Keratinocyte (primary cell): ENCODE results near the gene DZIP1L. TPM values are rescaled to one million over a fixed set of nuclear protein-coding genes. Genes with fewer than 3 reads are reported as not detected.

ENCODE experiments used
- DNase-seq: peaks from one replicate; pipeline ENCODE4 v3.0.0-alpha.2; 2011; ENCODE audit warnings: low read depth, missing footprints, low spot score
- FAIRE-seq: peaks from 2 replicates; lab custom pipeline; 2011; peaks lifted over from hg19 to GRCh38; lab: Jason Lieb, UNC
- H2AFZ ChIP-seq: 2 replicates; pipeline ENCODE4 v1.6.0; 2012; ENCODE audit warnings: low read length, control low read depth, inconsistent platforms; ENCODE audit not compliant: control insufficient read depth
- H3K27ac ChIP-seq: 2 replicates; pipeline ENCODE4 v1.5.1; 2011; ENCODE audit warnings: low read length; ENCODE audit not compliant: control insufficient read depth, insufficient read depth
- H3K27me3 ChIP-seq: 3 replicates; pipeline ENCODE4 v1.6.0; 2011; ENCODE audit warnings: low read length; ENCODE audit not compliant: control insufficient read depth, insufficient read depth; ENCODE audit errors: extremely low read depth
- H3K36me3 ChIP-seq, 2 experiments: 2 replicates in 1 of 2; 3 replicates in 1 of 2; pipeline ENCODE4 v1.5.1; 2011; ENCODE audit warnings: low read length in 2 of 2, mild to moderate bottlenecking in 1 of 2; ENCODE audit not compliant: control insufficient read depth in 2 of 2, insufficient read depth in 2 of 2; ENCODE audit errors: extremely low read depth in 1 of 2
- H3K4me1 ChIP-seq: 3 replicates; pipeline ENCODE4 v1.5.1; 2011; ENCODE audit warnings: low read length; ENCODE audit not compliant: control insufficient read depth, insufficient read depth; ENCODE audit errors: extremely low read depth
- H3K4me2 ChIP-seq: 3 replicates; pipeline ENCODE4 v1.6.0; 2011; ENCODE audit warnings: low read depth, low read length; ENCODE audit not compliant: control insufficient read depth, insufficient read depth; ENCODE audit errors: extremely low read depth
- H3K4me3 ChIP-seq, 3 experiments: fragments of 200-600 bp in 1 of 3; sonication (generic) in 1 of 3; 2 replicates in 2 of 3; 3 replicates in 1 of 3; pipeline ENCODE4 v1.5.1; 2011 to 2016; ENCODE audit warnings: low read length in 3 of 3, mild to moderate bottlenecking in 3 of 3, control low read depth in 2 of 3, inconsistent platforms in 1 of 3, low read depth in 1 of 3, mixed read lengths in 1 of 3, mixed run types in 1 of 3, moderate library complexity in 1 of 3; ENCODE audit not compliant: control insufficient read depth in 2 of 3, insufficient read depth in 2 of 3; ENCODE audit errors: extremely low read depth in 1 of 3
- H3K79me2 ChIP-seq: 2 replicates; pipeline ENCODE4 v1.6.0; 2012; ENCODE audit warnings: low read length; ENCODE audit not compliant: control insufficient read depth, insufficient read depth
- H3K9ac ChIP-seq: 3 replicates; pipeline ENCODE4 v1.6.0; 2011; ENCODE audit warnings: low read length; ENCODE audit not compliant: control insufficient read depth, insufficient read depth; ENCODE audit errors: extremely low read depth
- H3K9me1 ChIP-seq: 3 replicates; pipeline ENCODE4 v1.6.0; 2011; ENCODE audit warnings: low read length; ENCODE audit not compliant: control insufficient read depth, insufficient read depth; ENCODE audit errors: extremely low read depth
- H3K9me3 ChIP-seq: 2 replicates; pipeline ENCODE4 v1.5.1; 2012; ENCODE audit warnings: low read depth, low read length; ENCODE audit not compliant: control insufficient read depth
- H4K20me1 ChIP-seq: 3 replicates; pipeline ENCODE4 v1.6.0; 2011; ENCODE audit warnings: low read length; ENCODE audit not compliant: control insufficient read depth, insufficient read depth; ENCODE audit errors: extremely low read depth
- EZH2 ChIP-seq: IDR thresholded peaks from one replicate; pipeline ENCODE4 v1.6.1; 2012; ENCODE audit warnings: inconsistent platforms, mild to moderate bottlenecking, low read length, moderate library complexity
- dilution Hi-C: fragments of 300-500 bp; cut with MboI; formaldehyde crosslinking; loops from one replicate; pipeline ENCODE4 v1.7.0; 2020; ENCODE audit warnings: low sequenced_read_pairs; ENCODE audit not compliant: extremely low pct_ligation_motif_present
- polyA plus RNA-seq, 5 experiments: library from polyadenylated mRNA; depleted of rRNA in 3 of 5; stranded (reverse) in 3 of 5; stranded (forward) in 1 of 5; unstranded in 1 of 5; fragments of >200 nt; gene quantifications; 1 replicate in 1 of 5; 2 replicates in 3 of 5; 3 replicates in 1 of 5; pipeline versions ENCODE4 v1.2.1 to v1.2.3, GENCODE V29; 2011 to 2012; ENCODE audit warnings: missing spikeins in 2 of 5, low read depth in 1 of 5, low replicate concordance in 1 of 5
- TF ChIP-seq, protein P1 (sequence below), 3 experiments: IDR thresholded peaks in 1 of 3; conservative IDR thresholded peaks in 1 of 3; optimal IDR thresholded peaks in 1 of 3; 2 replicates in 2 of 3; 3 replicates in 1 of 3; pipeline versions ENCODE3 to v1.5.1; 2011; ENCODE audit warnings: low read length in 3 of 3, mild to moderate bottlenecking in 3 of 3, moderate library complexity in 2 of 3, control low read depth in 1 of 3, inconsistent platforms in 1 of 3; ENCODE audit not compliant: insufficient read depth in 2 of 3; ENCODE audit errors: extremely low read depth in 1 of 3

Gene DZIP1L
- polyA plus RNA-seq, 1 donor (not counting 4 experiments of a cell fraction or from before 2014, with no cell fraction given), result 1.7 TPM

DNA sequence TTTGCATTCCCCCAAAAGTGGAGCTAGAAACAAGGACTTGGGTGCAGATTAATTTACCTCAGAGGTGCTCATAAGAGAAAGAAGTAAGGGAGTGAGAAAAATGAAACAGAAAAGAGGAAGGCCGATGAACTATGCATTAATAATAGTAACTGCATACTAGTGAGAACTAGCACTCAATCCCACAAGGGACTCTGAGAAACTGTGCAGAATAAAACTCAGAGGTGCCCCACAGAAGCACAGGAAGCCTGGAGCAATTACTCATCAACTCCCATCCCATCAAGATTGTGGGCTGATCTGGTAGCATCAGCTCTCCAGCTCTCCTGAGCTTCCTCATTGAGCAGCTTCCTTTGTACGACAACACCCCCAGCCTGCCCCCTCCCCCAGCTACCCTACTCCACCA lies 54.6 kb downstream of the DZIP1L start:
- TF ChIP-seq EZH2, result no peak
- TF ChIP-seq, protein P1, sequence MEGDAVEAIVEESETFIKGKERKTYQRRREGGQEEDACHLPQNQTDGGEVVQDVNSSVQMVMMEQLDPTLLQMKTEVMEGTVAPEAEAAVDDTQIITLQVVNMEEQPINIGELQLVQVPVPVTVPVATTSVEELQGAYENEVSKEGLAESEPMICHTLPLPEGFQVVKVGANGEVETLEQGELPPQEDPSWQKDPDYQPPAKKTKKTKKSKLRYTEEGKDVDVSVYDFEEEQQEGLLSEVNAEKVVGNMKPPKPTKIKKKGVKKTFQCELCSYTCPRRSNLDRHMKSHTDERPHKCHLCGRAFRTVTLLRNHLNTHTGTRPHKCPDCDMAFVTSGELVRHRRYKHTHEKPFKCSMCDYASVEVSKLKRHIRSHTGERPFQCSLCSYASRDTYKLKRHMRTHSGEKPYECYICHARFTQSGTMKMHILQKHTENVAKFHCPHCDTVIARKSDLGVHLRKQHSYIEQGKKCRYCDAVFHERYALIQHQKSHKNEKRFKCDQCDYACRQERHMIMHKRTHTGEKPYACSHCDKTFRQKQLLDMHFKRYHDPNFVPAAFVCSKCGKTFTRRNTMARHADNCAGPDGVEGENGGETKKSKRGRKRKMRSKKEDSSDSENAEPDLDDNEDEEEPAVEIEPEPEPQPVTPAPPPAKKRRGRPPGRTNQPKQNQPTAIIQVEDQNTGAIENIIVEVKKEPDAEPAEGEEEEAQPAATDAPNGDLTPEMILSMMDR (optimal IDR thresholded peaks at IDR 0.05 in 1 of 3, IDR thresholded peaks at IDR 0.05 in 1 of 3, conservative IDR thresholded peaks at IDR 0.05 in 1 of 3; ENCODE audit: extremely low read depth in 1 of 3, insufficient read depth in 2 of 3, low read length in 3 of 3), result no peak
- H4K20me1 ChIP-seq, result no peaks in the 10 kb centered on the region
- no peak overlapping the region for H3K4me3 ChIP-seq
- no peak for DNase-seq
- H3K4me1 ChIP-seq, result no peaks in the 10 kb centered on the region
- no peaks in the 10 kb centered on the region for H3K9me3 ChIP-seq
- H3K27me3 ChIP-seq, result no peaks in the 10 kb centered on the region
- peaks cover 0 to 5% of the 10 kb centered on the region in 2 experiments for H3K36me3 ChIP-seq
- peak; percentile 48 for FAIRE-seq
- H3K9ac ChIP-seq, result no peak overlapping the region
- no peak overlapping the region for H2AFZ ChIP-seq
- no peak overlapping the region for H3K4me2 ChIP-seq
- H3K9me1 ChIP-seq, result no peaks in the 10 kb centered on the region
- H3K79me2 ChIP-seq, result no peaks in the 10 kb centered on the region
- dilution Hi-C loops, result no loop called here
- no peak overlapping the region for H3K27ac ChIP-seq

DNA sequence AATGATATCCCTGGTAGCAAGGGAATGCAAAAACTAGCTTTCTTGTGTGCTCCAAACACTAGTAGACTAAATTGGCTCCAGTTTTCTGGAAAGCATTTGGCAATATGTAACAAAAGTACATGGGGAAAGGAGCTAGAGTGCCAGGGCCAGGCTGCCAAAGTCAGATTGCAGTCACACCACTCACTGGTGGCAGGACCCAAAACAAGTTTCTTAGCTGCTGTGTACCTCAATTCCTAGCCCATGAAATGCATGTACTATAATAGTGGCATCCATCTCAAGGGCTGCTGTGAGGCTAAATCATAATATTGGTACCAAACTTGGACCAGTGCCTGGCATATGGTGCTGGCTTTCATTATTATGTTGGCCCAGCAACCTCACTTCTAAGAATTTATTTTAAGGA lies 56.1 kb downstream of the DZIP1L start:
- H3K27me3 ChIP-seq, result no peaks in the 10 kb centered on the region
- FAIRE-seq, result no peak
- H3K4me3 ChIP-seq, result no peak overlapping the region
- no peaks in the 10 kb centered on the region for H4K20me1 ChIP-seq
- H3K36me3 ChIP-seq, result peaks cover 0 to 5% of the 10 kb centered on the region in 2 experiments
- no peaks in the 10 kb centered on the region for H3K9me1 ChIP-seq
- no peak overlapping the region for H3K9ac ChIP-seq
- H3K4me1 ChIP-seq, result no peaks in the 10 kb centered on the region
- dilution Hi-C loops, result no loop called here
- H2AFZ ChIP-seq, result no peak overlapping the region
- no peak for DNase-seq
- TF ChIP-seq EZH2, result no peak
- TF ChIP-seq, protein P1 (optimal IDR thresholded peaks at IDR 0.05 in 1 of 3, IDR thresholded peaks at IDR 0.05 in 1 of 3, conservative IDR thresholded peaks at IDR 0.05 in 1 of 3; ENCODE audit: extremely low read depth in 1 of 3, insufficient read depth in 2 of 3, low read length in 3 of 3), result no peak
- no peaks in the 10 kb centered on the region for H3K9me3 ChIP-seq
- no peak overlapping the region for H3K4me2 ChIP-seq
- no peaks in the 10 kb centered on the region for H3K79me2 ChIP-seq
- no peak overlapping the region for H3K27ac ChIP-seq
